ENCODE data around the gene ACSL5.
A peak's percentile ranks its signal among the peaks of the same experiment; 100 is the strongest.

The ACSL5 gene

GRCh38 chr10:112347709-112348671, 25.9 kb upstream of the ACSL5 start:
- DNase-seq, result peak in 1 of 42 donors; percentile 28

GRCh38 chr10:112348759-112349158, 25.2 kb upstream of the ACSL5 start:
- intact Hi-C loops (cut with DNase I), result no loop called here
- no peak for DNase-seq

More at GRCh38 chr10:112347709-112348671, 25.9 kb upstream of the ACSL5 start:
- intact Hi-C loops (cut with DNase I), result no loop called here

GRCh38 chr10:112349521-112350085, 24.3 kb upstream of the ACSL5 start:
- peak in 1 of 42 donors; percentile 25 for DNase-seq
- intact Hi-C loops (cut with DNase I), result no loop called here

- intact Hi-C loops (cut with DNase I), result no loop called here
Observed at GRCh38 chr10:112351146-112351545, 22.8 kb upstream of the ACSL5 start.

GRCh38 chr10:112352044-112352443, 21.9 kb upstream of the ACSL5 start:
- intact Hi-C loops (cut with DNase I), result no loop called here
- peak in 1 of 42 donors; percentile 32 for DNase-seq

More at GRCh38 chr10:112351146-112351545, 22.8 kb upstream of the ACSL5 start:
- DNase-seq, result no peak

- intact Hi-C loops (cut with DNase I), result no loop called here
- DNase-seq, result no peak
Observed at GRCh38 chr10:112353046-112353445, 20.9 kb upstream of the ACSL5 start.

- intact Hi-C loops (cut with DNase I), result no loop called here
- DNase-seq, result no peak
Observed at GRCh38 chr10:112356686-112357085, 17.2 kb upstream of the ACSL5 start.

GRCh38 chr10:112359606-112360307, 14.2 kb upstream of the ACSL5 start:
- intact Hi-C loops (cut with DNase I), result no loop called here
- DNase-seq, result peak in 1 of 42 donors; percentile 14

- DNase-seq, result peak in 2 of 42 donors; percentile 18 to 29
- intact Hi-C loops (cut with DNase I), result no loop called here
Observed at GRCh38 chr10:112360308-112361270, 13.3 kb upstream of the ACSL5 start.

GRCh38 chr10:112361951-112362751, 11.8 kb upstream of the ACSL5 start:
- intact Hi-C loops (cut with DNase I), result no loop called here
- DNase-seq, result peak in 13 of 42 donors; percentile 5 to 43 (median 22)

- intact Hi-C loops (cut with DNase I), result no loop called here
- peak in 2 of 42 donors; percentile 34 to 35 for DNase-seq
Observed at GRCh38 chr10:112362833-112363232, 11.1 kb upstream of the ACSL5 start.

- peak in 1 of 42 donors; percentile 25 for DNase-seq
Observed at GRCh38 chr10:112363696-112364688, 9.9 kb upstream of the ACSL5 start.

GRCh38 chr10:112365014-112365432, 8.9 kb upstream of the ACSL5 start:
- DNase-seq, result no peak
- intact Hi-C loops (cut with DNase I), result no loop called here

More at GRCh38 chr10:112363696-112364688, 9.9 kb upstream of the ACSL5 start:
- intact Hi-C loops (cut with DNase I), result no loop called here

GRCh38 chr10:112365451-112365850, 8.5 kb upstream of the ACSL5 start:
- DNase-seq, result peak in 1 of 42 donors; percentile 5
- intact Hi-C loops (cut with DNase I), result no loop called here

- intact Hi-C loops (cut with DNase I), result no loop called here
- DNase-seq, result no peak
Observed at GRCh38 chr10:112366992-112367391, 6.9 kb upstream of the ACSL5 start.

- peak in 1 of 42 donors; percentile 28 for DNase-seq
- intact Hi-C loops (cut with DNase I), result no loop called here
Observed at GRCh38 chr10:112367516-112367915, 6.4 kb upstream of the ACSL5 start.
